Stimulated activated CD4-positive, alpha-beta T cell treated with anti-CD3 and anti-CD28 coated beads, Interleukin-2, amount 100 ng/mL, for 48 hours (primary cell): ENCODE measurements around the gene EXOC6B.
"Not testable (repeated sequence)": the region's sequence is repeated elsewhere in the genome, so short reads cannot be mapped to it uniquely, and the experiment has no call there.

Experiments
- DNase-seq, 2 donors: peaks; one replicate each; pipeline ENCODE4 v3.0.0-alpha.2; 2020

EXOC6B gene

GRCh38 chr2:72583836-72584235 is 242.0 kb downstream of the EXOC6B start:
- not testable (repeated sequence) for DNase-seq

- DNase-seq: no peak
Observed at GRCh38 chr2:72583376-72583775, 242.5 kb downstream of the EXOC6B start.

GRCh38 chr2:72581560-72582181 is 244.2 kb downstream of the EXOC6B start:
- DNase-seq: no peak

- no peak for DNase-seq
Observed at GRCh38 chr2:72579591-72580180, 246.1 kb downstream of the EXOC6B start.

- no peak for DNase-seq
Observed at GRCh38 chr2:72576861-72577260, 249.0 kb downstream of the EXOC6B start.

- DNase-seq: no peak
Observed at GRCh38 chr2:72576459-72576858, 249.4 kb downstream of the EXOC6B start.

GRCh38 chr2:72574886-72575285 is 250.9 kb downstream of the EXOC6B start:
- DNase-seq: no peak

- no peak for DNase-seq
Observed at GRCh38 chr2:72573232-72573631, 252.6 kb downstream of the EXOC6B start.

- no peak for DNase-seq
Observed at GRCh38 chr2:72572501-72572900, 253.3 kb downstream of the EXOC6B start.

- DNase-seq: no peak
Observed at GRCh38 chr2:72570413-72570812, 255.4 kb downstream of the EXOC6B start.

GRCh38 chr2:72562451-72563153 is 263.2 kb downstream of the EXOC6B start:
- no peak for DNase-seq

- DNase-seq: no peak
Observed at GRCh38 chr2:72561621-72562318, 264.1 kb downstream of the EXOC6B start.

GRCh38 chr2:72555943-72556342 is 269.9 kb downstream of the EXOC6B start:
- no peak for DNase-seq

- not testable (repeated sequence) for DNase-seq
Observed at GRCh38 chr2:72555363-72555762, 270.5 kb downstream of the EXOC6B start.

GRCh38 chr2:72554910-72555309 is 270.9 kb downstream of the EXOC6B start:
- not testable (repeated sequence) for DNase-seq

GRCh38 chr2:72554381-72554780 is 271.5 kb downstream of the EXOC6B start:
- DNase-seq: no peak

GRCh38 chr2:72548081-72548764 is 277.6 kb downstream of the EXOC6B start:
- DNase-seq: no peak

- DNase-seq: no peak
Observed at GRCh38 chr2:72545790-72546189, 280.0 kb downstream of the EXOC6B start.

- no peak for DNase-seq
Observed at GRCh38 chr2:72544554-72544953, 281.3 kb downstream of the EXOC6B start.

- no peak for DNase-seq
Observed at GRCh38 chr2:72543497-72544216, 282.2 kb downstream of the EXOC6B start.

GRCh38 chr2:72539071-72539552 is 286.7 kb downstream of the EXOC6B start:
- no peak for DNase-seq

GRCh38 chr2:72538486-72538885 is 287.3 kb downstream of the EXOC6B start:
- DNase-seq: no peak
